ENCODE data around the gene TAX1BP3. TPM values are rescaled to one million over a fixed set of nuclear protein-coding genes. Genes with fewer than 3 reads are reported as not detected.

Gene TAX1BP3
- total RNA-seq, 1 donor from 2014 or later, result 136 TPM

DNA sequence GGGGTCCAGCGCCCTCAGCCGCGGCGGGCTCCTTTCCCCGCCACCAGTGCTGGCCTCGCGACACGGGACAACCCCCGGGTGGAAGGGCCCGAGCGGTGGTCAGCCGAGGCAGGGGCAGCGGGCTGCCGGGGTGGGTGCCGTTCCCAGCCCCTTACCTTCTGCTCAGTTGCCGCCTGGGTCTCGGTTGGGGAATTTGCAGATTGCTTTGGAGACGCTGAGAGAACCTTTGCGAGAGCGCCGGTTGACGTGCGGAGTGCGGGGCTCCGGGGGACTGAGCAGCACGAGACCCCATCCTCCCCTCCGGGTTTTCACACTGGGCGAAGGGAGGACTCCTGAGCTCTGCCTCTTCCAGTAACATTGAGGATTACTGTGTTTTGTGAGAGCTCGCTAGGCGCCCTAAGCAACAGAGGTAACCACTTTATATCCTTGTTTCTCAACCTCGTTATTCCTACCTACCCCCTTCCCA lies 31.4 kb downstream of the TAX1BP3 start:
- TF ChIP-seq, protein P1, sequence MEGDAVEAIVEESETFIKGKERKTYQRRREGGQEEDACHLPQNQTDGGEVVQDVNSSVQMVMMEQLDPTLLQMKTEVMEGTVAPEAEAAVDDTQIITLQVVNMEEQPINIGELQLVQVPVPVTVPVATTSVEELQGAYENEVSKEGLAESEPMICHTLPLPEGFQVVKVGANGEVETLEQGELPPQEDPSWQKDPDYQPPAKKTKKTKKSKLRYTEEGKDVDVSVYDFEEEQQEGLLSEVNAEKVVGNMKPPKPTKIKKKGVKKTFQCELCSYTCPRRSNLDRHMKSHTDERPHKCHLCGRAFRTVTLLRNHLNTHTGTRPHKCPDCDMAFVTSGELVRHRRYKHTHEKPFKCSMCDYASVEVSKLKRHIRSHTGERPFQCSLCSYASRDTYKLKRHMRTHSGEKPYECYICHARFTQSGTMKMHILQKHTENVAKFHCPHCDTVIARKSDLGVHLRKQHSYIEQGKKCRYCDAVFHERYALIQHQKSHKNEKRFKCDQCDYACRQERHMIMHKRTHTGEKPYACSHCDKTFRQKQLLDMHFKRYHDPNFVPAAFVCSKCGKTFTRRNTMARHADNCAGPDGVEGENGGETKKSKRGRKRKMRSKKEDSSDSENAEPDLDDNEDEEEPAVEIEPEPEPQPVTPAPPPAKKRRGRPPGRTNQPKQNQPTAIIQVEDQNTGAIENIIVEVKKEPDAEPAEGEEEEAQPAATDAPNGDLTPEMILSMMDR (IDR thresholded peaks at IDR 0.05; ENCODE audit: unreplicated experiment), result no peak
- DNase-seq (ENCODE audit: low spot score in 2 of 2, unreplicated experiment in 2 of 2), result no peak
- Mint-ChIP-seq H3K4me3 (peak overlapping the region; percentile 99), H3K9me3 (no peaks in the 10 kb centered on the region), H3K27ac (peak overlapping the region; percentile 57), H3K27me3 (ENCODE audit: low read depth) (no peaks in the 10 kb centered on the region), H3K36me3 (peaks cover 6% of the 10 kb centered on the region), H3K4me1 (peaks cover 17% of the 10 kb centered on the region)

DNA sequence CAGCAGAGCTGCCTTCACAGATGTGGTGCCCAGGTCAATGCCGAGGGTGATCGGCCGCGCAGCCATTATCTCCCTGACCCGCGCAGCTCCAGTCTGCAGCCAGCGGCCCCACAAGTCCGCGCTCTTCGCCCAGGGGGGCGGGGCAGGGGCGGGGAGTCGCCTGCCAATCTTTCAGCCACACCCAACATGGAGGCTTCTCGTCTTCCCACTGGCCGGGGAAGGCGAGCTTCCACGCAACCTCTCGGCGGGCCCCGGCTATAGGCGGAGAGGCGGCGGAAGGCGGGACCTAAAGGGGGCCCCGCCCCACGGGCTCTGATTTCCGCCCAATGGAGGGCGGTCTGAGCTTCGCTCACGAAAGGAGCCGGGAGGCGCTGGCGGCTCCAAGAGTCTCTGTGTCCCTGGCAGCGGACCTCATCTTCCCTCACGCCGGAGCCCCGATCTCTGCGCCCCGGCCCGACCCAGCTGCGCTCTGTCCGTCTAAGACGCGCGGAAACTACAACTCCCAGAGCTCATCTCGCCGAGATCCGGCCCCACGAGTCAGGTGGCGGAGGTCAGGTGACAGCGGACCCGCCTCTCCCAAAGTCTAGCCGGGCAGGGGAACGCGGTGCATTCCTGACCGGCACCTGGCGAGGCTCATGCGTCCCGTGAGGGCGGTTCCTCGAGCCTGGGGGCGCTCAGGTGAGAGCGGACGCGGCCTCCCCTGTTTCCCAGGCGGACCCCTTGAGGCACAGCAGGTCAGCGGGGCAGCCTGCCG lies 32.0 kb downstream of the TAX1BP3 start, which contains the start of the genes CTNS and SHPK:
Gene CTNS (plus strand): TSS at position 607 of the 754 bp plus-strand sequence. CDS start 3,447 bp downstream, outside the sequence.
Gene SHPK (minus strand): TSS at position 97 of the 754 bp plus-strand sequence. CDS start 31 bp downstream, at position 66.
- H3K4me1 Mint-ChIP-seq, result peaks cover 17% of the 10 kb centered on the region
- TF ChIP-seq, protein P1 (IDR thresholded peaks at IDR 0.05; ENCODE audit: unreplicated experiment), result no peak
- no peaks in the 10 kb centered on the region for H3K27me3 Mint-ChIP-seq (ENCODE audit: low read depth)
- DNase-seq (ENCODE audit: low spot score in 2 of 2, unreplicated experiment in 2 of 2), result peak; percentile 92 to 96
- peak within 1 kb of the TSS; percentile 99 for H3K27ac Mint-ChIP-seq
- H3K4me3 Mint-ChIP-seq, result peak within 1 kb of the TSS; percentile 99
- peaks cover 6% of the 10 kb centered on the region for H3K36me3 Mint-ChIP-seq
- no peaks in the 10 kb centered on the region for H3K9me3 Mint-ChIP-seq

DNA sequence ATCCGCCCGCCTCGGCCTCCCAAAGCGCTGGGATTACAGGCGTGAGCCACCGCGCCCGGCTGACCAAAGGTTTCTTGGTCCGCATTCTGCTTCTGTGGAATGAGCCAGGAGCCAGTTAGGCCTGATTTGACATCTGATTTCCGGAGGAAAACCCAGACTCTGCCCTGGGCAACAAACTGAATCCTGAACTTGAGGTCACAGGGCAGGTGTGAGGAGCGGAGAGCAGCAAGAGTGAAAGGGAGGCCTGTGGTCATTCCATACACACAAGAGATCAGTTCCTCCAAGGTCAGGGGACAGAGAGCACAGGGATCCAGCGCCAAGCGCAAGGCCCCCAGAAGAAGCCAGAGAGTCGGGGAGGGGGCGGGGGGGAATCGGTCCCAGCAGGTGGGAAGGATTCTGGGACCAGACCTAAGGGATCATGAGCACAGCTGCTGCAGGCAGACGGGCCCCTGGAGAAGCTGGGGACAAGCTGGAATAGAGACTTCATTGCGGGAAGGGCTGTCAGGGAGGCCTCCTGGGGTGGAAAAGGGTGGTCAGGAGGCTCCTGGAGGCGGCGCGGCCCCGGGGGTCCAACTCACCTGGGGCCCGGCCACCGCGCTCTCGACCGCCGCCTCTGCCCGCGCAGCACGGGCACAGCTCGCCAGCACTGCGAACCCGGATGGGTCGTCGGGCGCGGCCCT lies 32.8 kb downstream of the TAX1BP3 start:
- Mint-ChIP-seq H3K27ac (peak overlapping the region; percentile 84), H3K27me3 (ENCODE audit: low read depth) (no peaks in the 10 kb centered on the region), H3K9me3 (no peaks in the 10 kb centered on the region), H3K4me3 (peak overlapping the region; percentile 99), H3K4me1 (peaks cover 17% of the 10 kb centered on the region), H3K36me3 (peaks cover 6% of the 10 kb centered on the region)
- DNase-seq (ENCODE audit: low spot score in 2 of 2, unreplicated experiment in 2 of 2), result no peak
- TF ChIP-seq, protein P1 (IDR thresholded peaks at IDR 0.05; ENCODE audit: unreplicated experiment), result no peak

DNA sequence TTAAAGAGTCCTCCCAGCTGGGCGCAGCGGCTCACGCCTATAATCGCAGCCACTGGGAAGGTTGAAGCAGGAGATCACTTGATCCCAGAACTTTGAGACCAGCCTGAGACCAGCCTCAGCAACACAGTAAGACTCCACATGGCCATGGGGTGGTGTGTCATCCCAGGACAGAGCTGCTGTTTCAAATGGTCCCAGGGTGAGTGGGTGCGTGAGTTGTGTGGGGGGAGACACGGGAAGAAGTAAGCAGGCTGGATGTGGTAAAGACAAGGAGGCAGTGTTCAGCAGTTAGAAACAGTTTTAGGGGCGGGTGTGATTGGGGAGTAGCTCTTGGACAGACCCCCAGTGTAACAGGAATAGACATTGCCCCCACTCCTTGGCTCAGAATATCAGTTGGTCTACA lies 36.1 kb downstream of the TAX1BP3 start:
- TF ChIP-seq, protein P1 (IDR thresholded peaks at IDR 0.05; ENCODE audit: unreplicated experiment), result no peak
- H3K4me3 Mint-ChIP-seq, result no peak overlapping the region
- peaks cover 19% of the 10 kb centered on the region for H3K36me3 Mint-ChIP-seq
- no peaks in the 10 kb centered on the region for H3K27me3 Mint-ChIP-seq (ENCODE audit: low read depth)
- H3K4me1 Mint-ChIP-seq, result peaks cover 12% of the 10 kb centered on the region
- H3K9me3 Mint-ChIP-seq, result no peaks in the 10 kb centered on the region
- H3K27ac Mint-ChIP-seq, result no peak overlapping the region
- DNase-seq (ENCODE audit: low spot score in 2 of 2, unreplicated experiment in 2 of 2), result no peak

DNA sequence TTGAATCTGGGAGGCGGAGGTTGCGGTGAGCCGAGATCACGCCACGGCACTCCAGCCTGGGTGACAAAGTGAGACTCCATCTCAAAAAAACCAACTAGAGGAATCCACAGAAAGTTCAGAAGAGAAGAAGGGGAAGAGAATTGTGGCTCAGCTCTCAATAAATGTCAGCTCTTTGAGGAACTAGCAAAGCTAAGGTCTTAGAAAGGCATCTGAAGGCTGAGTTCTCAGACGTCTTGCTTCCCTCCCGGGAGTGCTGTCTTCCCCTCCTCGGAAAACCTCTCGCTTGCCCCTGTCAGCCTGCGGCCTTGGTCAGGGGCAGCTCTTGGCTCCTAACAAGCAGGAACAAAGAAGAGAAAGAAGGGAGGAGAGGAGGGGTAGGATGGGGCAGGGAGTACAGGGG lies 37.6 kb downstream of the TAX1BP3 start:
- no peak overlapping the region for H3K27ac Mint-ChIP-seq
- H3K27me3 Mint-ChIP-seq (ENCODE audit: low read depth), result no peaks in the 10 kb centered on the region
- no peak for DNase-seq (ENCODE audit: low spot score in 2 of 2, unreplicated experiment in 2 of 2)
- H3K4me3 Mint-ChIP-seq, result no peak overlapping the region
- TF ChIP-seq, protein P1 (IDR thresholded peaks at IDR 0.05; ENCODE audit: unreplicated experiment), result no peak
- H3K4me1 Mint-ChIP-seq, result peaks cover 9% of the 10 kb centered on the region
- H3K9me3 Mint-ChIP-seq, result no peaks in the 10 kb centered on the region
- peaks cover 29% of the 10 kb centered on the region for H3K36me3 Mint-ChIP-seq

All from mesothelial cell of epicardium (in vitro differentiated cells).